Ascending aorta (tissue), 2 donors: ENCODE measurements around the gene NCOA5. TPM values are rescaled to one million over a fixed set of nuclear protein-coding genes. Genes with fewer than 3 reads are reported as not detected.

Source experiments
- DNase-seq, 2 donors: peaks; one replicate each; pipeline ENCODE4 v3.0.0-alpha.2; 2019; ENCODE audit warnings: low spot score in 2 of 2
- H3K27ac ChIP-seq, 2 donors: fragments of 200-600 bp; sonication (generic); one replicate each; pipeline ENCODE4 v1.5.1; 2016 to 2017; ENCODE audit warnings: mild to moderate bottlenecking in 1 of 2
- H3K27me3 ChIP-seq: fragments of 200-600 bp; sonication (generic); one replicate; pipeline ENCODE4 v1.5.1; 2017
- H3K36me3 ChIP-seq, 2 donors: fragments of 200-600 bp; sonication (generic); one replicate each; pipeline ENCODE4 v1.5.1; 2016
- H3K4me1 ChIP-seq, 2 donors: fragments of 200-600 bp; sonication (generic); one replicate each; pipeline ENCODE4 v1.5.1; 2016 to 2017; ENCODE audit warnings: mild to moderate bottlenecking in 1 of 2
- H3K4me3 ChIP-seq, 2 donors: fragments of 200-600 bp; sonication (generic); one replicate each; pipeline ENCODE4 v1.5.1; 2016 to 2017; ENCODE audit warnings: mild to moderate bottlenecking in 1 of 2
- H3K9me3 ChIP-seq, 2 donors: fragments of 200-600 bp; sonication (generic); one replicate each; pipeline ENCODE4 v1.5.1; 2016
- CTCF ChIP-seq, 3 experiments: fragments of 200-600 bp in 2 of 3; fragments of 450-650 bp in 1 of 3; sonication (generic) in 2 of 3; IDR thresholded peaks; one replicate each; pipeline ENCODE4 v1.5.1; 2016 to 2019; ENCODE audit warnings: antibody characterized with exemption in 3 of 3, mild to moderate bottlenecking in 1 of 3, moderate library complexity in 1 of 3
- intact Hi-C: fragments of 100-400 bp; cut with DNase I; formaldehyde crosslinking; loops from one replicate; pipeline ENCODE4 v1.15.1; 2023
- total RNA-seq: library from RNA; depleted of rRNA; stranded (reverse); fragments of >200 nt; gene quantifications from one replicate; pipeline ENCODE4 v1.1.0, GENCODE V29; 2016

The NCOA5 gene
- total RNA-seq, 1 donor from 2014 or later: 70.4 TPM

DNA sequence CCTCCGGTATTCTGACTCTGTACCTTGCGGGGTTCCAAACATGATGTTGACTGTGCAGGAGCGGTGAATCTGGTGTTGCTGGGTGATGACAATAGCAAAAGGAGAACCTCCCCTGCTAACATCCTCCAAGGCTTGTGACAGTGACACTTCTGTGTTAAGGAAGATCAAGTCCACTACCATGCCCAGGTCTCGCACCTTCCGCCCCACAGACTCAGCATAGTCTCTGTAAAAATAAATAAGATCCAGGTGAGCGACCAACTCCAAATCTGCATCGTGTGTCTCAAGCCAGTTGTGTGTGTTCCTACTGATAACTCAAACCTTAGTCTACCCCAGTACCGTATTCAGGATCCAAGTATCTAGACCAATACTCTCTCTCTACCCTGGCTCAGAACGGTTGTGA is 24.8 kb downstream of the NCOA5 start:
- Histone ChIP-seq H3K4me1 (no peaks in the 10 kb centered on the region), H3K36me3 (peaks cover 92 to 99% of the 10 kb centered on the region in 2 donors), H3K27me3 (no peaks in the 10 kb centered on the region), H3K4me3 (no peak overlapping the region), H3K27ac (no peak overlapping the region), H3K9me3 (no peaks in the 10 kb centered on the region)
- intact Hi-C loops: no loop called here
- no peak for DNase-seq
- TF ChIP-seq CTCF (IDR thresholded peaks at IDR 0.05): no peak

DNA sequence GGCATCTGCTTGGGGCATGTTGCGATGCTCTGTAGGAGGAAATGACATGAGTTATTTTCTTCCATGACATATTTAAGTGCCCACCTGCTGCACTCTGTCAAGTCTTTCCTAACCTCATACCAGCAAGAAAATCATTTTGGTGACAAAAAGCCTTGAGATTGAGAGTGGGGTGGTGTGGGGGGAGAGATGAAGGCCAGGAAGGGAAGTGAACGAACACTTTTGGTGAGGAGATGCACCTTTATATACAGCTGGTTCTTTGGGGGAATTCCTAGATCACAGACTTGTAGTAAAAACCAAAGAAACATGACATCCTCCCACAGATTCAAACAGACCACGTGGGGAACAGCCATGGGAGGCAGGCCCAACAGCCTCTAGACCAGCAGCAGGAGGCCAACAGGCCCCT is 26.1 kb downstream of the NCOA5 start:
- no peaks in the 10 kb centered on the region for H3K27me3 ChIP-seq
- H3K9me3 ChIP-seq: no peaks in the 10 kb centered on the region
- TF ChIP-seq CTCF (IDR thresholded peaks at IDR 0.05): no peak
- no peak overlapping the region for H3K4me3 ChIP-seq
- intact Hi-C loops: no loop called here
- no peak for DNase-seq
- H3K27ac ChIP-seq: no peak overlapping the region
- peaks cover 80 to 86% of the 10 kb centered on the region in 2 donors for H3K36me3 ChIP-seq
- peaks cover 3 to 4% of the 10 kb centered on the region in 2 donors for H3K4me1 ChIP-seq

DNA sequence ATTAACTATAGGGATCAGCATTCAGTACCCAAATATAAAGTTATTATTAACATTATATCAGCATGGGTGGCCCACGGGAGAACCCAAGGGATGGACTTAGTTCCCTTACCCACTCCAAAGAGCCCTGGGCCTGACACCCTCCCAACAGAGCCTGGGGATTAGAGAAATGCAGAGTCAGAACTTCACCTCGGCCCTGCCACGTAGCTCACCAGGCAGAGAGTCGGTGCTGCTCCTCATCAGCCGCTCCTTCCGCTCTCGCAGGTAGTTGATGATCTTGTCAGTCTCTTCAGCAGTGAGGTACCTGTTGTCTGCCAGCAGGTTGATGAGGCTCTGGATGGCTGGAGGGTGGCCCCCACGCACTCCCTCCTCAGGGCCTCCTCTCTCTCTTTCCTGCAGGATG is 26.6 kb downstream of the NCOA5 start:
- no peak for TF ChIP-seq CTCF (IDR thresholded peaks at IDR 0.05)

GRCh38 chr20:46062621-46063020 is 27.1 kb downstream of the NCOA5 start:
- Histone ChIP-seq H3K27me3 (no peaks in the 10 kb centered on the region), H3K27ac (no peak overlapping the region), H3K4me3 (no peak overlapping the region), H3K4me1 (peaks cover 7 to 13% of the 10 kb centered on the region in 2 donors), H3K36me3 (peaks cover 70 to 76% of the 10 kb centered on the region in 2 donors), H3K9me3 (no peaks in the 10 kb centered on the region)
- DNase-seq: peak in 1 of 2 donors; percentile 50
- TF ChIP-seq CTCF (IDR thresholded peaks at IDR 0.05): no peak
- intact Hi-C loops: no loop called here

More for the DNA sequence above, 26.6 kb downstream of the NCOA5 start:
- DNase-seq: peak in 1 of 2 donors; percentile 49
- Histone ChIP-seq H3K4me1 (peaks cover 6 to 8% of the 10 kb centered on the region in 2 donors), H3K4me3 (no peak overlapping the region), H3K36me3 (peaks cover 75 to 81% of the 10 kb centered on the region in 2 donors), H3K27ac (no peak overlapping the region), H3K9me3 (no peaks in the 10 kb centered on the region), H3K27me3 (no peaks in the 10 kb centered on the region)
- intact Hi-C loops: no loop called here

- DNase-seq: peak in 1 of 2 donors; percentile 63
- Histone ChIP-seq H3K9me3 (no peaks in the 10 kb centered on the region), H3K36me3 (peaks cover 66 to 71% of the 10 kb centered on the region in 2 donors), H3K27me3 (no peaks in the 10 kb centered on the region), H3K27ac (no peak overlapping the region), H3K4me3 (no peak overlapping the region), H3K4me1 (peaks cover 10 to 16% of the 10 kb centered on the region in 2 donors)
- intact Hi-C loops: no loop called here
- no peak for TF ChIP-seq CTCF (IDR thresholded peaks at IDR 0.05)
Observed at GRCh38 chr20:46062151-46062550, 27.6 kb downstream of the NCOA5 start.

GRCh38 chr20:46060975-46061374 is 28.8 kb downstream of the NCOA5 start:
- H3K4me1 ChIP-seq: peaks cover 10 to 16% of the 10 kb centered on the region in 2 donors
- TF ChIP-seq CTCF (IDR thresholded peaks at IDR 0.05): no peak
- H3K36me3 ChIP-seq: peaks cover 54 to 59% of the 10 kb centered on the region in 2 donors
- intact Hi-C loops: no loop called here
- H3K9me3 ChIP-seq: no peaks in the 10 kb centered on the region
- H3K27me3 ChIP-seq: no peaks in the 10 kb centered on the region
- H3K4me3 ChIP-seq: no peak overlapping the region
- DNase-seq: peak in 1 of 2 donors; percentile 48
- no peak overlapping the region for H3K27ac ChIP-seq
